ENCODE data around the gene C1orf198.

GRCh38 chr1:230905733-230906132, 37.4 kb upstream of the C1orf198 start:
- TF ChIP-seq CTCF (IDR thresholded peaks at IDR 0.05; ENCODE audit: low read depth, low read length, missing input control) (no peak), HNF4G (IDR thresholded peaks at IDR 0.05) (no peak), SP1 (IDR thresholded peaks at IDR 0.05) (no peak), RXRA (IDR thresholded peaks at IDR 0.05) (no peak), EGR1 (IDR thresholded peaks at IDR 0.05; ENCODE audit: low read depth in 2 of 2) (no peak), MAX (IDR thresholded peaks at IDR 0.05) (no peak)
- TF ChIP-seq, protein P1, sequence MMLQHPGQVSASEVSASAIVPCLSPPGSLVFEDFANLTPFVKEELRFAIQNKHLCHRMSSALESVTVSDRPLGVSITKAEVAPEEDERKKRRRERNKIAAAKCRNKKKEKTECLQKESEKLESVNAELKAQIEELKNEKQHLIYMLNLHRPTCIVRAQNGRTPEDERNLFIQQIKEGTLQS (IDR thresholded peaks at IDR 0.05) = no peak
